Fibroblast of gingiva (primary cell): ENCODE results near the gene AHRR.
"Not testable (repeated sequence)": the region's sequence is repeated elsewhere in the genome, so short reads cannot be mapped to it uniquely, and the experiment has no call there.

Experiments
- DNase-seq: peaks from one replicate; pipeline ENCODE4 v3.0.0-alpha.2; 2011; ENCODE audit warnings: low read depth

The AHRR gene

DNA sequence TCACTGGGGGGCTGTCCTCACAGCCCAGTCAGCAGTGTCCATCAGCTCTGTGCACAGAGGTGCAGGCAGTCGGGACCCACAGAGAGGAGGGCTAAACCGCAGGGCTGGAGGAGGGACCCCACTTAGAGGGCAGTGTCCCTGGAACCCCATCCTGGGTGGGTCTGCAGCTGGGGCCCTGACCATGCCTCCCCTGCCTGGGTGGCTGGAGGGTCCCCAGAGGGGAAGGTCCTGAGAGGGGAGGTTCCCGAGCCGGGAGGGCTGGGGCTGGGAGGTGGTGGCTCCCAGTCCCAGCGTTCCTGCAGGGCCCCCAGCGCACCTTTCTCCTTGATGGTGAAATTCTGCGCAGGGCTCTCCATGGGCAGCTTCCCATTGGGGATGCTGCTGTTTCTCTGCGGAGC, 154.2 kb downstream of the AHRR start:
- DNase-seq: no peak

DNA sequence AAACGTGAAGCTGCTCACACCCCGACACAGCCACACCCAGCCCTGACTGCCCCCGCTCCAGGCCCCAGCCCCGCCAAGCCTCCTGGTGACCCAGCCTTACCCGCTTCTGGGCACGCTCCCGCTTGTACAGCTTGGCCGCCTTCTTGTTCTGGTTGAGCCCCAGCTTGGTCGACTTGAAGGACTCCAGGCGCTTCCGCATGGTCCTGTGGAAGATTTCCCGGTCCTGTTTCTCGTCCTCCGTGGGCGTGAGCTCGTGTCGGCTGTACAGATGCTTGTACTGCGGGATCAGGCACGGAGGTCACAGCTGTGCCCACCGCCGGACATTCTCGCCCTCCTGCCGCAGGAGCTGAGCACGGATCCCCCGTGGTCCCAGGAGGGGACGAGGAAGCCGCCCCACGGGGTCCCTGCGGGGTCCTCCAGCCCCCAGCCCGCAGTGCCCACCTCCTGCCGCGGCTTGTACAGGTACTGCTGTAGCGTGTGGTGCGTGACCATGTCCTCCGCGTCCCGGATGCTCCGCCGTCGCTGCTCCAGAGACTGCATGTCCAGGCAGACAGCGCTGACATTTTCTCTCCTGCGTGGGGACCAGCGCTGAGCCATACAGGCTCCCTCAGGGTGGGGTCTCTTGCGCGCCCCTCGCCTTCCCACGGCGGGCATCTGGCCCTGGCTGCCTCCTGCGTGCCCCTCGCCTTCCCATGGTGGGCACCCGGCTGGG, 154.7 kb downstream of the AHRR start:
- no peak for DNase-seq

DNA sequence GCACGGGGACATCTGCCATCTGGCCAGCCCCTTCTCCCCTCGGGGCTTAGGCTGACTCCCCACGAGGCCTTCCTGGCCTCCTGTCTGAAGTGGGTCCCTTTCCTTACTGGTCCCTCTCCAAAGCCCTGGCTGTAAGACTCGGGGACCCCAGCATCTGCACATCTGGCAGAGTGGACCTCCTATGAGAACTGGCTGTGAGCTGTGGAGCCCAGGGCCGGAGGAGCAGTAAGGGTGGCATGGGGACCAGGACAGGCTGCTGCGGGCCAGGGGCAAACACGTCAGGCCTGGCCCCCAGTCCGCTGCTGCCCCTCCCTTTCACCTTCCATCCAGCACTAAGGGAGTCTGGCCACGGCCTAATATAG, 155.3 kb downstream of the AHRR start:
- no peak for DNase-seq

DNA sequence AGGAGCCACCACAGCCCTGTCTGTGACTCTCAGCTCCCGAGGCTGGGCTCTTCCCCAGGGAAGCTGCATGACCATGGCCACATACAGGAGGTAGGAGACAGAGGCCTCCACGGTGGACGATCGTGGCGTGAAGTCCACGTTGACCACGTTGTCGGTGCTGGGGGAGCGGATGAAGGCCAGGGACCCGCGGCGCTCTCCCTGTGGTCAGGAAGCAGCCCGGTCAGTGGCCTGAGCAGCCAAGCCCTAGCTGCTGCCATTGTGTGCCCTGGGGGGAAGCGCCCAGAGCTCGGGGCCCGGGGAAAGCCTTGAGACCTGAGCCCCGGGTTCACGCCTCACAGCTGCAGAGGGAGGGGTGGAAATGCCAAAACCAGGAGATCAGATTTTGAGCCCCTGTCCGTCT, 155.7 kb downstream of the AHRR start:
- DNase-seq: no peak

DNA sequence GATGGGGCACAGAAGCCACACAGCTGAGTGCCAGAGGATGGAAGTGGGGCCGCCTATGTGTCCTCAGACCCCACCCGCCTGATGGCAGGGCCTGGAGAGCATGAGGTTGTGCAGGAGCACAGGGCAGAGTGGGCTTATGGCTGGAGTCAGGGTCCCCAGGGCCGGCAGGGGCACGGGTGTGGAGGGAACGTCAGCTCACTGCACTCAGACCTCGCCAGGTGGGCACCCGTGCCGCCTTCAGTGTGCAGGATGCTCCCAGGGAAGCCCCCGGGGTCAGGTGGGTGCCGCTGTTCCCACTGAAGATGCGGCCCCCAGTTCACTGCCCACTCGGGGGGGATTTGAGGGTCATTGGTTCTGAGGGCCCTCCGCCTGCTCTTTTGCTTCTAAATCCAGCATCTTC, 156.4 kb downstream of the AHRR start:
- DNase-seq: no peak

DNA sequence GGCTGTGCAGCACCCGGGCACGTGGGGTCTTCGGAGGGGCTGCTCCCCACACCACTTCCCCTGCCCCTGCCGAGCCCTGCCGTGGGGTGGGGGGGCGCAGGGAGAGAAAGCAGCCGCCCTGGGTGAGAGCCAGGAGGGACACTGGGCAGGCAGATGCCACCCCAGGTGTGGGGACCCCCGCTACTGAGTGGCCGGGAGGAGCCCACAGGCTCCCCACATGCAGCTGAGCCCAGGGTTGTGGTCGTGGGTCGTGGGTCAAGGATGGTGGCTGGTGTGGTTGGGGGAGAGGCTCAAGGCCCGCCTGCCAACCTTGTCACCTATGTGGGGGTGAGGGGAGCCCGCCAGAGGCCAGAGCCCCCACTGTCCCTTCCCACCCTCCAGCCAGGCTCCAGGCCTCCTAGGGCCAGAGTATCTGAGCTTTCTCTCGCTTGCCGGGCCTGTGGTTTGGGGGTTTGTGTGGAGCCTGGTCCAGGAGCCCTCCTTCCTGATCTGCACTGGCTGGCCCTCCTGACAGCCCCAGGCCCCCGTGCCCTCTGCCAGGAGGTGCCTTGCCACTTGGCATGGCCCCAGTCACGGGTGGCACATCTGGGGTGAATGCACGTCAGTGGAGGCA, 157.0 kb downstream of the AHRR start:
- DNase-seq: no peak

DNA sequence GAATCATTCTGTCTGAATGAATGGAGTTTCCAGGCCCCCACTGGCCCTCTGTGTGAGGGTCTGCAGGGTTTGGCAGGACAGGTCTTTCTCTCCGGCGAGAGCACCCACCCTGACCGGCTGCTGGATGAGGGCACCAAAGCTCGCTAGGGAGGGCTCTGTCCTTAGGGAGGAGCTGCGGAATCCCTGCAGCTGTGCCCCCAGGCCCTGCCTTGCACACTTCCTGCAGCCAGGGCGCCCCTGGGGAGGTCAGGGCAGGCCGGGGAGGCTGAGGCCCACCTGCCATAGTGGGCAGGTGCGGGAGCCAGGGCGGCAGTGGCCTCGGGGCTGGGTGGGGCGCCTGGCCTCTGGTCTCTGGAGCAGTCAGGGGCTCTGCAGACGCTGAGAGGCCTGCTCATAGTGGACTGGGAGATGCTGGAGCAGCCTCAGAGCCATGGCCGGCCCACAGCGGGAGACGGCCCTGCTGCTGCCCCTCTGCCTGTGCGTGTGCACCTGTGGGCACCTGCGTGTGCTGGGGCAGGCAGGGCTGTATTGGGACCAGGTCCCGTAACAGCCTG, 157.5 kb downstream of the AHRR start:
- DNase-seq: no peak

DNA sequence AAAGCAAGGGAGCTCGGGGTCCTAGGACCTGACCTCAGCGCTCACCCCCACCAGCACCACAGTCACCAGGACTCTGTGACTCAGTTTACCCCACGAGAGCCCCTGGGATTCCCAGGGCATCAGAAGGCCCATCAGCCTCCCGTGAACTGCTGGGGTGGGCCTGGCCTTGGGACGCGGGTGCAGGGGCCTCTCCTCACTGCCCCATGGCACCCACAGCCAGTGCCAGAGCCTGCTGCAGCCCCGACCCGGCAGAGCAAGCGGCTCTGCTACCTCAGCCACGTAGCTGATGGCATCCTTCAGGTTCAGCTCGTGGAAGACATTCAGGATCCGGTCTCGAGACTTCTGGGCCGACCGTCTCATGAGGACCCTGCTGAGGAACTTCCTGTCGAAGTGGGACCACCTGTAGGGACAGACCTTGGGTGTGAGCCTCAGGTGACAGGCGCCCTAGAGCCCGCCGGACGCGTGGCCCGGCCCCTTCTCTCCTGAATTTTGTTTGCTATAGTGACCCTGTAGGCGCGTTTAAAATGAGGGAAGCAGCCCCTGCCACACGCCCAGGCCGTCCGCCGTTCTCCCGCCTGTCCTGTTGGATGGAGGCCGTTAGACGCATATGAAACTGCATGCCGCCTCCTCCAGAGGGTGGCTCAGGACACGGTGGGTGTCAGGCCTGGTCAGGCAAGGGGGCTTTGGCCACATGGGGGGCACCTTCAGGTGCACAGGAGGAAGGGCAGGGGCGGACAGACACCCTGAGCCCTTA, 158.2 kb downstream of the AHRR start:
- no peak for DNase-seq

DNA sequence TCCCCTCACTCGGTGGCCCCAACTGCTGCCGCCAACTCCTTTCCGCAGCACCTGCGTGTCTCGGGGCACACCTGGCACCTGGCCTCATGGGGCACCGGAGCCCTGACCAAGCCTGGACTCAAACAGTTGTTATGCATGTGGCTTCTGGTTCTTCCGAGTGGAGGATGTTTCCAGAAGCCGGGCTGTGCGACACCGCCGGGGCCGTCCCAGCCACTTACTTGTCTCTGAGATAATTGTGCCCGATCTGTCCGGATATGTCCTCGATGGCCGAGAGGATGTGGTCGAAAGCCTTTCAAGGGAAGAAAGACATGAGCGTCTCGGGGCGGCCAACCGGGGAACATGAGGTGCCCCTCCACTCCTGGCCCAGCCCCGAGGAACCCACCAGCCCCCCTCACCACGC, 159.8 kb downstream of the AHRR start:
- DNase-seq: no peak

DNA sequence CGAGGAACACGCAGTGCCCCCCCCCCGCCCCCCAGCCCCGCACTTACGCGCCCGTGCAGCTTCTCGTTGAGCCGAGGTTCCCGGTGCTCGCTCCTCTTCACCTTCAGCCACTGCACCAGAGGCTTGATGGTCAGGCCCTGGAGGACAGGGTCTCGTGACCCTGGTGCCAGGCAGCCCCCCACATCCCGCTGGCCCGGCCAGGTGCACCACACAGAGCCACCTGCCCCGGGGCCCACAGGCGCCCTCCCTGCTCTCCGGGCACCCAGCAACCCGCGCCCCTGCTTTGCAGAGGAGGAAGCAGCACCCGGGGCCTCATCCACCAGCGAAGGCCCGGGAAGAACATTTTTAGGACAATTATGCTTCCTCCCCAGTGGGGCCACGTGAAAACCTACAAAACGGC, 160.5 kb downstream of the AHRR start:
- no peak for DNase-seq

DNA sequence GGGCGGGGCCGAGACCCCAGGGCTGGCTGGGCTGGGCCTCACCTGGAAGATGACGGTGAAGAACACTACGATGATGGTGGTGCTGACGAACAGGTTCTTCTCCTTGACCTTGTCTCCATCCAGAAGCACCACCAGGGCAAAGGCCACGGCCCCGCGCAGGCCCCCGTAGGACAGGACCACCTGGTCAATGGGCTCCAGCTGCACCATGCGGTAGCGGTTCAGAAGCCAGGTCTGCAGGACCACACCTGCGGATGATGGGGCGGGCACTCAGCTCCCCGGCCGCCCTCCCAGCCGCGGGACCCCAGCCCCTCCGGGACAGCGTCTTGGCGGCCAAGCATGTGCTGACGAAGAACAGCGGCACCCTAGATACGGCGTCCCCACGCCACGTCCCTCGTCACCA, 161.0 kb downstream of the AHRR start:
- DNase-seq: no peak

DNA sequence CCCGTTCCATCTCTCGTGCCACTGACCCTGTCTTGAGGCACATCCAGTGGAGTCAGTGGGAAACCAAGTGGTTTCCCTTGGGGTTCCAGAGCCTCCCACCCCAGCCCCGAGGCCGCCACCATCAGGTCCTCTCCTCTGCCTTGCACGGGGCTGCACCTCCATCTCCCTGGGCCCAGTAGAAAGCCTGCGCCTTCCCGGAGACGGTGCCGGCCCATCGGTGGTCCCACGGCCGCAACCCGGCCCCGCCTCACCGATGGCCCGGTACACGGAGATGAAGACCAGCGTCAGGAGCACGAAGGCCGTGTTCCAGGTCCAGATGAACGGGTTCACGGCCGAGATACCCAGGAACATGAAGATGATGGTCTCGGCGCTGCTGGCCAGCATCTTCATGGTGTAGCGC, 161.5 kb downstream of the AHRR start:
- DNase-seq: no peak

DNA sequence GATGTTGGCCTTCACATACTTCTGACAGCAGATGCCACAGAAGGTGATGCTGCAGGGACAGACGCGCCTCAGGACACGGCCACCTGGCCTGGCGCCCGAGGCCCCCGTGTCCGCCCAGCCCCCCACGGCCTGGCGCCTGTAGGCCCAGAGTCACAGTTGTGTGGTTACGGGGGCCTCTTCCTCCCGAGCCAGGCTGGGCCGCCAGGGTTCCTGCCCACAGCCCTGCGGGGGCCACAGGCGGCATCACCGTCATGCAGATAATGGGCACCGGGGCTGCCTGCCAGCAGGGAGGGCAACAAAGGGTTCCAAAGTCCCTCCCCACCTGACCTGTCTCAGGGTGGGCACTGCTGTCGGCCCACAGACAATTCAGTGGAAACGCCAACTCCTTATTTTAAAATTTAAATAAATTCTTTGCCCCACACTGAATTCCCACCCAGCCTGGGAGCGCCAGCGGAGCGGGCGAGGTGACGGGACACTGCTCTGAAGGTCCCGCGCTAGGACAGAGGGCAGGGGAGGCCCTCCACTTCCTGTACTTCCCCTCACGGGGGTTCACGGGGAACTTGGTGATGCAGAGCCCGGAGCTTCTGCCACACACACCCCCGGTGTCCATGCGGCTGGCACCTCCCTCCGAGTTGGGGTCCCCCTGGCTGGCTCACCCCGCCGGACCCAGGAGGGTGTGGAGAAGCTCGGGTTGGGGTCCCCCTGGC, 162.1 kb downstream of the AHRR start:
- DNase-seq: no peak

DNA sequence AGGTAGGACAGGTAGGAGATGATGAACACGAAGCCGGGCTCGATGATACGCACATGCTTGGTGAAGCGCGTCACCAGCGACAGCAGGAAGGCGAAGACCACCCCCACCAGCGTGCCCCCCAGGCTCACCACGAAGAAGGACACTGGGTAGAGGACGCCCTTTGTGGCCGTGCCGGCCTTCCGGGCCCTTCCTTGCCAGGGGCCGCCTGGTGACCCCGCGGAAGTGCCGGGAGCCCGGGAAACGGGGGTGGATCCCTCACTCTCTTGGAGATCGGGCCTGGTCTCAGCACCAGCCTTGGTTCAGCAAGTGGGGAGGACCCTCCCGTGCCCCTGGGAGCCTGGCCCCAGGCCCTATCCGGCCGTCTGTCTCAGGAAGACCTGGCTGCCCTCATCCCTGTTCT, 163.0 kb downstream of the AHRR start:
- no peak for DNase-seq

DNA sequence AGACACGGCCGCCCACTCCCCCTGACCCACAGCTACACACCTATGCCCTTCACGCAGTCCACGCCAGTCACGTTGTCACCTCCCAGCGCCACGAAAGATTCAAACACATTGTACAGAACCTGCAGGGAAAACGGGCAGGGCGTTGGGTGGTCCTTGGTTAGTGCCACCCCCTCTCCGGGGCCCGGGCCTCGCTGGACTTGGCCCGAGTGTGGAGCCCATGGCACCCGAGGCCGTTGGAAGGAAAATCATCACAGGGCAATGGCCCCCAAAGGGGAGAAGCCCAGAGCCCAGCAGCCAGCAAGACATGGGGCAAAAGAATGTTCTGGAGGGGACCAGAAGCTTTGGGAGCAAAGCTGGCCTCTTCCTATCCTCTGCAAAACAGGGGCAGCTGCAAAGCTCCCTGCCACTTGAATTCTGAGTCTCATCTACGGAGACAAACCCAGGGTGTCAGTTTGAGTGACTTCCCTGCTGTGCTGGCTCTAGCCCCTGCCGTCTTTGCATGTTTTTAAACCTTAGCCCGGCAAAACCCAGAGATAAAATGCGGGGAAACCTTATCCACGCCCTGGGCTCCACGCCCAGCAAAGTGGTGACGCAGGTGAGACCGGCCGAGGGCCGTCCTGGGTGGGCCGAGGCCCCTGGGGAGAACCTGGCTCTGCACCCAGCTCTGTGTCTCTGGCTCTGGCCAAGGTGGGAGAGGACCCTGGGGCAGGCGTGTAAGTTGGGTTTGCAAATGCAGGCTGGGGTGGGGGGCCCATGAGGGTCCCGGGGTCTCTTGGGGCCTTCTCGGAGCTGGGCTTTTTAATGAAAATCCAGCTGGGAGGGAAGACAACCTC, 163.8 kb downstream of the AHRR start:
- DNase-seq: no peak

DNA sequence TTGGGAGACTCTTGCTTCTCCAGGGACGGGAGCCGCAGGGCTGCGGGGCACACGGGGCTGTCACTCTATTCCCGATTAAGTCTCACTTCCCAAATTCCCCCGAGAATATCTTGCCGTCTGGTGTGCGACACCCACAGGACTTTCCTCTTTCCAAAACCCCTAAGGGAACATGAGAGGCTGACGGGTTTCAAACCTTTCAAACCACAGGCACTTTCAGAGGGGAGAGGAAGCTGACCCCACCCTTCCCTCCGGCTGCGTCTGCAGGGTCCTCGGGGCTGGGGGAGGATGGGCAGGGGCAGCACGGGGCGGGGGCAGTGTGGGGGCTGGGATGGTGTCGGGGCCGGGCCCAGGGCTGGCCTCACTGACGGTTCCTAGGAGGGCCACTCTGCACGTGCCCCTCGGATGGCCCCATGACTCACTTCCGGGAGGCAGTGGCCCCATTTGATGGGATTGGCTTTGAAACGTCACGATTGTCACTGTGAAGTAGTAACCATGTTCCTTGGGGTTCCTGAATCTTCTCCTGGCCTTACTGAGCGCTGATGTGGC, 164.5 kb downstream of the AHRR start:
- DNase-seq: no peak

DNA sequence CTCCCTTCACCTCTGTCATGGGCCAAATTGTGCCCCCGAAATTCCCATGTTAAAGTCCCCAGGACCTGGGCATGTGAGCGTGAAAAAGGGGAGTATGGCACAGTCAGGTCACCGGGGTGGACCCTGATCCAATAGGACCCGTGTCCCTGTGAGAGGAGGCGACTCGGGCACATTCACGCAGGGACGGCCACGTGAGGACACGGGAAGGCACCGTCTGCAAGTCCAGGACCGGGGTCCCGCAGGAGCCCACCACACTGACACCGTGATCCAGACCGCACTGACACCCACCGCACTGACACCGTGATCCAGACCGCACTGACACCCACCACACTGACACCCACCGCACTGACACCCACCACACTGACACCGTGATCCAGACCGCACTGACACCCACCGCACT, 165.1 kb downstream of the AHRR start:
- not testable (repeated sequence) for DNase-seq
